SK-N-SH (cell line): ENCODE measurements around the gene ZNF529. TPM values are rescaled to one million over a fixed set of nuclear protein-coding genes. Genes with fewer than 3 reads are reported as not detected.

Experiments used
- CTCF ChIA-PET: fragments of 300-600, 350-600 bp; formaldehyde crosslinking; extraction: SDS; loops from one replicate; lab custom pipeline; 2021; lab: Yijun Ruan, JAX
- POLR2A ChIA-PET: fragments of 350-600 bp; sonication (Branson Sonifier 250); formaldehyde crosslinking; extraction: SDS; loops from one replicate; lab custom pipeline; 2020; ENCODE audit warnings: antibody characterized with exemption, inconsistent platforms; lab: Yijun Ruan, JAX
- DNase-seq: peaks from one replicate; pipeline ENCODE4 v3.0.0; 2012
- H2AFZ ChIP-seq: fragments of 200-600 bp; sonication (generic); 2 replicates; pipeline ENCODE4 v1.8.1; 2016; ENCODE audit warnings: antibody characterized with exemption, mild to moderate bottlenecking, low read depth
- H3F3A ChIP-seq: fragments of 200-600 bp; sonication (generic); replicated peaks from 2 replicates; pipeline ENCODE3; 2016; ENCODE audit warnings: antibody characterized with exemption, mild to moderate bottlenecking; ENCODE audit not compliant: insufficient read depth
- H3K27ac ChIP-seq, 2 experiments: fragments of 200-500 bp in 1 of 2; fragments of 200-600 bp in 1 of 2; sonication (Bioruptor generic) in 1 of 2; sonication (generic), shearing (Covaris generic) in 1 of 2; 2 replicates each; pipeline versions ENCODE4 v1.5.1 to v1.6.1; 2014 to 2016; ENCODE audit warnings: low read depth in 2 of 2, inconsistent platforms in 1 of 2, low read length in 1 of 2, mild to moderate bottlenecking in 1 of 2, mixed read lengths in 1 of 2
- H3K27me3 ChIP-seq: fragments of 200-600 bp; sonication (generic), shearing (Covaris generic); 2 replicates; pipeline ENCODE4 v1.6.1; 2016; ENCODE audit warnings: mixed run types; ENCODE audit not compliant: insufficient read depth
- H3K36me3 ChIP-seq, 2 experiments: fragments of 200-500 bp in 1 of 2; fragments of 200-600 bp in 1 of 2; sonication (Bioruptor generic) in 1 of 2; sonication (generic) in 1 of 2; replicated peaks in 1 of 2; 2 replicates each; pipeline versions ENCODE3 to v1.5.1; 2014 to 2016; ENCODE audit warnings: low read length in 1 of 2, mild to moderate bottlenecking in 1 of 2; ENCODE audit not compliant: insufficient read depth in 2 of 2, control insufficient read depth in 1 of 2
- H3K4me1 ChIP-seq, 2 experiments: fragments of 200-500 bp in 1 of 2; fragments of 200-600 bp in 1 of 2; sonication (Bioruptor generic) in 1 of 2; sonication (generic), shearing (Covaris generic) in 1 of 2; 2 replicates each; pipeline versions ENCODE4 v1.5.1 to v1.6.1; 2014 to 2016; ENCODE audit warnings: low read depth in 1 of 2, low read length in 1 of 2, mixed run types in 1 of 2; ENCODE audit not compliant: insufficient read depth in 2 of 2, control insufficient read depth in 1 of 2
- H3K4me2 ChIP-seq: fragments of 200-600 bp; sonication (generic), shearing (Covaris generic); 2 replicates; pipeline ENCODE4 v1.6.1; 2017; ENCODE audit warnings: mixed run types
- H3K4me3 ChIP-seq, 2 experiments: fragments of 200-500 bp in 1 of 2; fragments of 200-600 bp in 1 of 2; sonication (Bioruptor generic) in 1 of 2; sonication (generic), shearing (Covaris generic) in 1 of 2; 2 replicates each; pipeline versions ENCODE4 v1.5.1 to v1.8.1; 2014 to 2016; ENCODE audit warnings: low read depth in 2 of 2, inconsistent platforms in 1 of 2, low read length in 1 of 2, mild to moderate bottlenecking in 1 of 2, mixed read lengths in 1 of 2, moderate library complexity in 1 of 2
- H3K79me2 ChIP-seq: fragments of 200-600 bp; sonication (generic); 2 replicates; pipeline ENCODE4 v1.8.1; 2017; ENCODE audit warnings: mild to moderate bottlenecking; ENCODE audit not compliant: insufficient read depth
- H3K9ac ChIP-seq: fragments of 200-600 bp; sonication (generic); 2 replicates; pipeline ENCODE4 v1.6.1; 2017; ENCODE audit warnings: mixed run types
- H3K9me2 ChIP-seq: fragments of 200-600 bp; sonication (generic); 2 replicates; pipeline ENCODE4 v1.6.1; 2017; ENCODE audit warnings: mixed run types
- H3K9me3 ChIP-seq: fragments of 200-600 bp; sonication (generic); 2 replicates; pipeline ENCODE4 v1.6.1; 2017; ENCODE audit warnings: mixed run types, mild to moderate bottlenecking, moderate library complexity
- H4K20me1 ChIP-seq: fragments of 200-600 bp; sonication (generic); 2 replicates; pipeline ENCODE4 v1.6.1; 2017; ENCODE audit warnings: mild to moderate bottlenecking, mixed run types; ENCODE audit not compliant: insufficient read depth
- CHD2 ChIP-seq: fragments of 150-350 bp; IDR thresholded peaks from 2 replicates; pipeline ENCODE4 v1.6.1; 2018; ENCODE audit warnings: low read length; ENCODE audit not compliant: partially characterized antibody
- EZH2phosphoT487 ChIP-seq: fragments of 200-600 bp; sonication (generic); IDR thresholded peaks from 2 replicates; pipeline ENCODE4 v1.6.1; 2017; ENCODE audit warnings: low read depth, mixed run types, mild to moderate bottlenecking, antibody characterized with exemption, moderate library complexity, borderline replicate concordance
- FOSL2 ChIP-seq: IDR thresholded peaks from 2 replicates; pipeline ENCODE4 v1.4.0; 2012; ENCODE audit warnings: low read depth, mild to moderate bottlenecking, moderate library complexity, borderline replicate concordance
- FOXM1 ChIP-seq: IDR thresholded peaks from 2 replicates; pipeline ENCODE4 v1.4.0; 2012; ENCODE audit warnings: low read depth, mild to moderate bottlenecking
- GATA2 ChIP-seq: sonication (generic); formaldehyde crosslinking; IDR thresholded peaks from 2 replicates; pipeline ENCODE4 v1.5.0; 2020; ENCODE audit warnings: mild to moderate bottlenecking, missing genetic modification reagents
- JUND ChIP-seq: IDR thresholded peaks from 2 replicates; pipeline ENCODE4 v1.4.0; 2012
- MXI1 ChIP-seq: IDR thresholded peaks from 2 replicates; pipeline ENCODE4 v1.6.1; 2012; ENCODE audit warnings: mild to moderate bottlenecking, low read depth, low read length, improper control_type of control experiment
- NFIC ChIP-seq: IDR thresholded peaks from 2 replicates; pipeline ENCODE4 v1.4.0; 2012; ENCODE audit warnings: borderline replicate concordance
- RAD21 ChIP-seq: IDR thresholded peaks from 2 replicates; pipeline ENCODE4 v1.6.1; 2012; ENCODE audit warnings: mild to moderate bottlenecking, low read length
- SIN3A ChIP-seq: IDR thresholded peaks from 2 replicates; pipeline ENCODE4 v1.6.1; 2012; ENCODE audit warnings: low read depth, mild to moderate bottlenecking, low read length, moderate library complexity, borderline replicate concordance
- SMC3 ChIP-seq: IDR thresholded peaks from 2 replicates; pipeline ENCODE4 v1.6.1; 2012; ENCODE audit warnings: low read depth, low read length, improper control_type of control experiment
- TAF1 ChIP-seq: IDR thresholded peaks from 2 replicates; pipeline ENCODE4 v1.6.1; 2012; ENCODE audit warnings: low read depth, mild to moderate bottlenecking, low read length, moderate library complexity, borderline replicate concordance
- TCF12 ChIP-seq: IDR thresholded peaks from 2 replicates; pipeline ENCODE4 v1.4.0; 2012
- TEAD4 ChIP-seq: IDR thresholded peaks from 2 replicates; pipeline ENCODE4 v1.4.0; 2012; ENCODE audit warnings: mild to moderate bottlenecking, borderline replicate concordance; ENCODE audit not compliant: insufficient read depth
- WGBS: methylation state at CpG from one replicate; pipeline ENCODE4 v1.1.6; 2017; ENCODE audit warnings: low lambda C conversion rate; 5-methylcytosine and 5-hydroxymethylcytosine counted together
- polyA plus RNA-seq, 3 experiments: library from polyadenylated mRNA; depleted of rRNA; stranded (reverse); fragments of >200 nt; gene quantifications; 2 replicates each; pipeline ENCODE4 v1.2.3, GENCODE V29; 2012
- TF ChIP-seq, protein P1 (sequence below): IDR thresholded peaks from 2 replicates; pipeline ENCODE4 v1.4.0; 2012; ENCODE audit warnings: low read depth, borderline replicate concordance
- TF ChIP-seq, protein P2 (sequence below): fragments of 150-350 bp; IDR thresholded peaks from 2 replicates; pipeline ENCODE4 v1.6.1; 2017; ENCODE audit warnings: antibody characterized with exemption, low read length, low read depth, borderline replicate concordance

ZNF529 gene
- polyA plus RNA-seq, 1 of the 3 experiments (the other 2 are of a cell fraction): 5.6 TPM

DNA sequence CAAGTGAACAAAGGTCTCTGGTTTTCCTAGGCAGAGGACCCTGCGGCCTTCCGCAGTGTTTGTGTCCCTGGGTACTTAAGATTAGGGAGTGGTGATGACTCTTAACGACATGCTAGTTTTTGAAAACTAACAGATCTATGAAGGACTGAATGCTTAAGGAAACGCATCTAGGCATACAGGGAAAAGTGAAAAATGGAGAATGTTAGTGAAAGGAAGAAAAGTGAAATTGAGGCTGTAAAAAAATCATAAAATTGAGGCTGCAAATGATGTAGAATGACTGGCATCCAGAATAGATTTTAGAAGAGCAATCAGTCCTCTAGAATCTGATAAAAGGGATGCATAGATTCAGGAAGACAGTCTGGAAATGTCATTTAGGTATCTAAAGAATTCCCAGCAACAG, 48.5 kb downstream of the ZNF529 start (continued):
- no peak for TF ChIP-seq CHD2
- TF ChIP-seq RAD21: no peak
- no peak for TF ChIP-seq SIN3A
- TF ChIP-seq MXI1: no peak
- TF ChIP-seq EZH2phosphoT487: no peak
- no peak for TF ChIP-seq GATA2 (CRISPR knock-in tag)

GRCh38 chr19:36514012-36514612, 59.0 kb downstream of the ZNF529 start:
- H3K27ac ChIP-seq: no peak overlapping the region
- TF ChIP-seq EZH2phosphoT487: no peak
- no peak for TF ChIP-seq TEAD4
- TF ChIP-seq TCF12: no peak
- no peak for TF ChIP-seq JUND
- TF ChIP-seq, protein P1, sequence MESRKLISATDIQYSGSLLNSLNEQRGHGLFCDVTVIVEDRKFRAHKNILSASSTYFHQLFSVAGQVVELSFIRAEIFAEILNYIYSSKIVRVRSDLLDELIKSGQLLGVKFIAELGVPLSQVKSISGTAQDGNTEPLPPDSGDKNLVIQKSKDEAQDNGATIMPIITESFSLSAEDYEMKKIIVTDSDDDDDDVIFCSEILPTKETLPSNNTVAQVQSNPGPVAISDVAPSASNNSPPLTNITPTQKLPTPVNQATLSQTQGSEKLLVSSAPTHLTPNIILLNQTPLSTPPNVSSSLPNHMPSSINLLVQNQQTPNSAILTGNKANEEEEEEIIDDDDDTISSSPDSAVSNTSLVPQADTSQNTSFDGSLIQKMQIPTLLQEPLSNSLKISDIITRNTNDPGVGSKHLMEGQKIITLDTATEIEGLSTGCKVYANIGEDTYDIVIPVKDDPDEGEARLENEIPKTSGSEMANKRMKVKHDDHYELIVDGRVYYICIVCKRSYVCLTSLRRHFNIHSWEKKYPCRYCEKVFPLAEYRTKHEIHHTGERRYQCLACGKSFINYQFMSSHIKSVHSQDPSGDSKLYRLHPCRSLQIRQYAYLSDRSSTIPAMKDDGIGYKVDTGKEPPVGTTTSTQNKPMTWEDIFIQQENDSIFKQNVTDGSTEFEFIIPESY: no peak
- TF ChIP-seq FOSL2: no peak
- no peak for TF ChIP-seq FOXM1
- TF ChIP-seq SIN3A: no peak
- TF ChIP-seq, protein P2, sequence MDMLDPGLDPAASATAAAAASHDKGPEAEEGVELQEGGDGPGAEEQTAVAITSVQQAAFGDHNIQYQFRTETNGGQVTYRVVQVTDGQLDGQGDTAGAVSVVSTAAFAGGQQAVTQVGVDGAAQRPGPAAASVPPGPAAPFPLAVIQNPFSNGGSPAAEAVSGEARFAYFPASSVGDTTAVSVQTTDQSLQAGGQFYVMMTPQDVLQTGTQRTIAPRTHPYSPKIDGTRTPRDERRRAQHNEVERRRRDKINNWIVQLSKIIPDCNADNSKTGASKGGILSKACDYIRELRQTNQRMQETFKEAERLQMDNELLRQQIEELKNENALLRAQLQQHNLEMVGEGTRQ: no peak
- no peak for TF ChIP-seq SMC3
- no peak for TF ChIP-seq TAF1
- no peak for TF ChIP-seq CHD2
- TF ChIP-seq NFIC: no peak
- peaks cover 9% of the 10 kb centered on the region for H3F3A ChIP-seq
- ChIA-PET CTCF (no interaction called here), POLR2A (no interaction called here)
- H3K4me1 ChIP-seq: no peaks in the 10 kb centered on the region
- no peak overlapping the region for H3K4me2 ChIP-seq
- no peak overlapping the region for H2AFZ ChIP-seq
- H3K9me3 ChIP-seq: peaks cover 61% of the 10 kb centered on the region
- H3K9me2 ChIP-seq: no peaks in the 10 kb centered on the region
- WGBS: 90% methylated on average over 2 of the region's 2 CpGs
- no peaks in the 10 kb centered on the region for H3K27me3 ChIP-seq
- H3K9ac ChIP-seq: no peak overlapping the region
- DNase-seq: no peak
- no peak overlapping the region; a peak in 1 of 4 replicates for H3K4me3 ChIP-seq
- peaks cover 23% of the 10 kb centered on the region for H3K79me2 ChIP-seq
- H3K36me3 ChIP-seq: peaks cover 43 to 79% of the 10 kb centered on the region in 2 experiments
- no peaks in the 10 kb centered on the region for H4K20me1 ChIP-seq
